A549 (cell line): ENCODE results near the gene PPCS.

Experiments used
- BHLHE40 ChIP-seq: IDR thresholded peaks from 2 replicates; pipeline ENCODE4 v1.6.1; 2012; ENCODE audit warnings: low read depth, low read length, inconsistent platforms
- CBX8 ChIP-seq: fragments of 200-600 bp; sonication (generic); IDR thresholded peaks from 2 replicates; pipeline ENCODE4 v1.6.1; 2016
- EHMT2 ChIP-seq: fragments of 200-600 bp; sonication (generic); IDR thresholded peaks from 2 replicates; pipeline ENCODE4 v1.6.1; 2016; ENCODE audit warnings: antibody characterized with exemption, low read depth, mild to moderate bottlenecking, moderate library complexity
- EP300 ChIP-seq, 2 experiments: fragments of >200 bp; sonication (Bioruptor Twin); formaldehyde crosslinking; IDR thresholded peaks; 2 replicates in 1 of 2; 3 replicates in 1 of 2; pipeline ENCODE4 v1.6.1; 2016 to 2017
- ESRRA ChIP-seq: fragments of 150-350 bp; IDR thresholded peaks from 2 replicates; pipeline ENCODE4 v1.6.1; 2014; ENCODE audit warnings: mild to moderate bottlenecking, low read length, borderline replicate concordance
- JUNB ChIP-seq: fragments of >200 bp; sonication (Bioruptor Twin); formaldehyde crosslinking; IDR thresholded peaks from 2 replicates; pipeline ENCODE4 v1.6.1; 2016
- MAZ ChIP-seq: fragments of 150-350 bp; IDR thresholded peaks from 2 replicates; pipeline ENCODE4 v1.6.1; 2014; ENCODE audit warnings: antibody characterized with exemption, low read depth, low read length, borderline replicate concordance
- NR3C1 ChIP-seq: fragments of >200 bp; sonication (Bioruptor Twin); formaldehyde crosslinking; IDR thresholded peaks from 3 replicates; pipeline ENCODE4 v1.6.1; 2017
- RFX5 ChIP-seq: fragments of 450-650 bp; IDR thresholded peaks from 2 replicates; pipeline ENCODE4 v1.7.1; 2014; ENCODE audit warnings: antibody characterized with exemption, mild to moderate bottlenecking, moderate library complexity
- ZC3H11A ChIP-seq: fragments of 450-650 bp; IDR thresholded peaks from 2 replicates; pipeline ENCODE4 v1.6.1; 2014; ENCODE audit warnings: antibody characterized with exemption, mild to moderate bottlenecking
- ZSCAN20 ChIP-seq: fragments of 250-450 bp; sonication (Bioruptor Pico); IDR thresholded peaks from 2 replicates; pipeline ENCODE4 v1.8.0; 2022; ENCODE audit warnings: mild to moderate bottlenecking, moderate library complexity
- TF ChIP-seq, protein P1 (sequence below): fragments of >200 bp; sonication (Bioruptor Twin); formaldehyde crosslinking; IDR thresholded peaks from 3 replicates; pipeline ENCODE4 v1.5.1; 2016
- TF ChIP-seq, protein P2 (sequence below): IDR thresholded peaks from 2 replicates; pipeline ENCODE4 v1.6.1; 2012
- TF ChIP-seq, protein P3 (sequence below): IDR thresholded peaks from 2 replicates; pipeline ENCODE4 v1.6.1; 2012

DNA sequence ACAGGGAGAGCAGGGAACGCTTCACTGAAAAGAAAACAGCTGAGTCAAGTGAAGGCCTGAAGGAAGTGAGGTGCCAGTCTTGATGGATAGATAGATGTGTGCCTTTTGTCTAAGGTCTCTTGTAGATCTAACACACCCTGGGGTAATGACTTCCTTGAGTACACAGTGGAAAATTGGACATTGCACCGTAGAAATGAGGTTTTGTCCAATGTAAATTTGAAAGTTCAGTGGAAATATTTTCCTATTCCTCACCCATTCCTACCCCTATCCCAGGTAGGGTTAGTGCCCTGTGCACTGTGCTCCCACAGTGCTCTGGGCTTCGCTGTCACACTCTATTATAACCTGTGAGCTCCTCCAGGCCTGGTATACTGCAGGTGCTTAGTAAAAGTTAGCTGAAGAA lies 24.8 kb upstream of the PPCS start:
- TF ChIP-seq, protein P1, sequence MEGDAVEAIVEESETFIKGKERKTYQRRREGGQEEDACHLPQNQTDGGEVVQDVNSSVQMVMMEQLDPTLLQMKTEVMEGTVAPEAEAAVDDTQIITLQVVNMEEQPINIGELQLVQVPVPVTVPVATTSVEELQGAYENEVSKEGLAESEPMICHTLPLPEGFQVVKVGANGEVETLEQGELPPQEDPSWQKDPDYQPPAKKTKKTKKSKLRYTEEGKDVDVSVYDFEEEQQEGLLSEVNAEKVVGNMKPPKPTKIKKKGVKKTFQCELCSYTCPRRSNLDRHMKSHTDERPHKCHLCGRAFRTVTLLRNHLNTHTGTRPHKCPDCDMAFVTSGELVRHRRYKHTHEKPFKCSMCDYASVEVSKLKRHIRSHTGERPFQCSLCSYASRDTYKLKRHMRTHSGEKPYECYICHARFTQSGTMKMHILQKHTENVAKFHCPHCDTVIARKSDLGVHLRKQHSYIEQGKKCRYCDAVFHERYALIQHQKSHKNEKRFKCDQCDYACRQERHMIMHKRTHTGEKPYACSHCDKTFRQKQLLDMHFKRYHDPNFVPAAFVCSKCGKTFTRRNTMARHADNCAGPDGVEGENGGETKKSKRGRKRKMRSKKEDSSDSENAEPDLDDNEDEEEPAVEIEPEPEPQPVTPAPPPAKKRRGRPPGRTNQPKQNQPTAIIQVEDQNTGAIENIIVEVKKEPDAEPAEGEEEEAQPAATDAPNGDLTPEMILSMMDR: no peak
- TF ChIP-seq ZSCAN20: no peak
- TF ChIP-seq RFX5: no peak
- TF ChIP-seq MAZ: no peak
- TF ChIP-seq EHMT2: no peak
- no peak for TF ChIP-seq JUNB
- TF ChIP-seq EP300 (IDR thresholded peaks at IDR 0.05): no peak
- no peak for TF ChIP-seq ESRRA
- no peak for TF ChIP-seq CBX8
- TF ChIP-seq, protein P2, sequence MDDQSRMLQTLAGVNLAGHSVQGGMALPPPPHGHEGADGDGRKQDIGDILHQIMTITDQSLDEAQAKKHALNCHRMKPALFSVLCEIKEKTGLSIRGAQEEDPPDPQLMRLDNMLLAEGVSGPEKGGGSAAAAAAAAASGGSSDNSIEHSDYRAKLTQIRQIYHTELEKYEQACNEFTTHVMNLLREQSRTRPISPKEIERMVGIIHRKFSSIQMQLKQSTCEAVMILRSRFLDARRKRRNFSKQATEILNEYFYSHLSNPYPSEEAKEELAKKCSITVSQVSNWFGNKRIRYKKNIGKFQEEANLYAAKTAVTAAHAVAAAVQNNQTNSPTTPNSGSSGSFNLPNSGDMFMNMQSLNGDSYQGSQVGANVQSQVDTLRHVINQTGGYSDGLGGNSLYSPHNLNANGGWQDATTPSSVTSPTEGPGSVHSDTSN: no peak
- no peak for TF ChIP-seq NR3C1
- TF ChIP-seq, protein P3, sequence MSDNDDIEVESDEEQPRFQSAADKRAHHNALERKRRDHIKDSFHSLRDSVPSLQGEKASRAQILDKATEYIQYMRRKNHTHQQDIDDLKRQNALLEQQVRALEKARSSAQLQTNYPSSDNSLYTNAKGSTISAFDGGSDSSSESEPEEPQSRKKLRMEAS: no peak
- TF ChIP-seq ZC3H11A: no peak
- TF ChIP-seq BHLHE40: no peak
